Immature natural killer cell (primary cell): ENCODE results near the gene FIGLA. TPM values are rescaled to one million over a fixed set of nuclear protein-coding genes. Genes with fewer than 3 reads are reported as not detected.
A peak's percentile ranks its signal among the peaks of the same experiment; 100 is the strongest.

Experiments
- DNase-seq, 3 donors: peaks; one replicate each; pipeline ENCODE4 v3.0.0; 2022; ENCODE audit warnings: mixed read lengths in 1 of 3
- H3K27ac Mint-ChIP-seq, 6 donors: one replicate each; pipeline ENCODE4 v1.8.0; 2020; ENCODE audit warnings: mixed read lengths in 6 of 6, mild to moderate bottlenecking in 5 of 6, inconsistent platforms in 4 of 6, moderate library complexity in 3 of 6
- H3K27me3 Mint-ChIP-seq, 3 donors: one replicate each; pipeline ENCODE4 v1.8.0; 2020 to 2021; ENCODE audit warnings: low read depth in 3 of 3, mild to moderate bottlenecking in 3 of 3, mixed read lengths in 3 of 3, moderate library complexity in 3 of 3, inconsistent platforms in 1 of 3
- H3K36me3 Mint-ChIP-seq, 3 donors: one replicate each; pipeline ENCODE4 v1.8.0; 2020; ENCODE audit warnings: mixed read lengths in 3 of 3, inconsistent platforms in 2 of 3, mild to moderate bottlenecking in 2 of 3
- H3K4me1 Mint-ChIP-seq, 2 donors: one replicate each; pipeline ENCODE4 v1.8.0; 2020; ENCODE audit warnings: inconsistent platforms in 2 of 2, mild to moderate bottlenecking in 2 of 2, mixed read lengths in 2 of 2, moderate library complexity in 1 of 2
- H3K4me3 Mint-ChIP-seq, 5 donors: one replicate each; pipeline ENCODE4 v1.8.0; 2020; ENCODE audit warnings: mild to moderate bottlenecking in 5 of 5, mixed read lengths in 5 of 5, inconsistent platforms in 3 of 5, moderate library complexity in 3 of 5
- H3K9me3 Mint-ChIP-seq, 6 donors: one replicate each; pipeline ENCODE4 v1.8.0; 2020; ENCODE audit warnings: mild to moderate bottlenecking in 6 of 6, mixed read lengths in 6 of 6, inconsistent platforms in 4 of 6, moderate library complexity in 3 of 6
- polyA plus RNA-seq, 3 donors: library from polyadenylated mRNA; unstranded; fragments of 300-500 nt; fragmentation: Illumina TruSeq; gene quantifications; one replicate each; pipeline ENCODE4 v1.2.3, GENCODE V29; 2021

Gene FIGLA
- under 1 TPM in 1 of 3 donors, not detected in 2; 0.53 TPM for polyA plus RNA-seq

DNA sequence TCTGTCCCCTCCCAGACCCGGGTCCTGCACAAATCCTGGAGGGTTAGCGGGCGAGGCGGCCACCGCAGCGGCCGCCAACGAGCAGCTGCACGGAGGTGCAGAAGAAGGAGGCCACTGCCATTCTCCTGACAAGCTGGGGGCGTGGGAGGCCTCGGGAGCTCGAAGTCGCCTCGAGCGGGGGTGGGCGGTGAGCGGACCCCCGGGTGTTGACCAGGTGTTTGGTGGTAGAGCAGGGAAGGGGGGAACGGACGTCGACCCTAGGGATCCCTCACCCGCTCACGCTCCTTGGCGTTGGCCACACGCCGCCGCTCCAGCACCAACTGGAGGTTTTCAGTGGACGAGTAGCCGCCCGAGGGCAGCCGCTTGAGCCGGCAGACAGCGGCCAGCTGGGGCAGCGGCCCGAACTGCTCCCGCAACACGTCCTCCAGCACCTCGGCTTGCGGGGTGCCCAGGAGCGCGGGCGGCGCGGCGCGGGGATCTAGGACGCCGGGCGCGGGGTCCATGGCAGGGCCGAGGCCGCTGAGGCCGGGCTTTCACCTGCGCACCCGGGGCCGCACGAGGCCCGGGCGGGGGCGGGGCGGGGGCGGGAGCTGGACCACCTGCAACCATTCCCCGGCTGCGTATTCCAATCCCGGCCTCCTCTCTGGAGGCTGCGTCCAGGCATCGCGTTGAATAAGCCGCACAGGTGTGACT lies at the start of gene FIGLA:
TSS of gene FIGLA (minus strand) at position 508 of the 693 bp plus-strand sequence. CDS start at position 503, 5 bp downstream.
- Mint-ChIP-seq H3K27me3 (peaks cover 11 to 21% (median 12%) of the 10 kb centered on the region in 3 donors), H3K27ac (no peak within 1 kb of the TSS), H3K9me3 (no peaks in the 10 kb centered on the region), H3K36me3 (no peaks in the 10 kb centered on the region), H3K4me3 (peak within 1 kb of the TSS; percentile 83 to 96 (median 88)), H3K4me1 (peaks cover 9 to 13% of the 10 kb centered on the region in 2 donors)
- no peak for DNase-seq

- no peak for DNase-seq
- Mint-ChIP-seq H3K9me3 (no peaks in the 10 kb centered on the region), H3K27me3 (peaks cover 2 to 8% (median 2%) of the 10 kb centered on the region in 3 donors), H3K4me1 (peaks cover 21 to 33% of the 10 kb centered on the region in 2 donors), H3K4me3 (peak overlapping the region; percentile 40 to 60 (median 56)), H3K36me3 (peaks cover 0 to 4% (median 0%) of the 10 kb centered on the region in 3 donors), H3K27ac (peak overlapping the region in 4 of 6 donors; percentile 6 to 65 (median 45))
Observed at GRCh38 chr2:70837980-70838925, 47.8 kb upstream of the FIGLA start.

DNA sequence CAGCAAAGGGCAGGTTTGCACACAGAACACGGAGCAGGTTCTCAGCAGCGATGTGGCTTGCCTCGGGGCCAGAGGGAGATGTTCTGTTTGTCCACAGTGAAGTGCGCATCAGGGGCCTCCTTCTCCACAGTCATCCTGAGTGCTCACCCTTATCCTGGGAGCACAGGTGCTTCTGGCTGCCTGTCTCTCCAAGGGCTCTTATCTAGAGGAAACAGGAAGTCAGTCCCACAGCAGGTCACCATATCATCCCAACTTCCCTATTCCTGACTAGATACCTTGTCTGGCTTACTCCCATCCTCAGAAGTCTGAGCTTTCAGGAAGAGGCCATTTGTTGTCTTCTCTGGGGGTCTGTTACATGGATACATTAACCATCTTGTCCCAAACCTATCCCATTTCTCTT lies 45.2 kb upstream of the FIGLA start, which contains the start of gene CD207:
TSS of gene CD207 (minus strand) at position 174 of the 400 bp plus-strand sequence. CDS start at position 134, 40 bp downstream.
- DNase-seq: no peak
- Mint-ChIP-seq H3K9me3 (no peaks in the 10 kb centered on the region), H3K27me3 (peaks cover 0 to 8% (median 3%) of the 10 kb centered on the region in 3 donors), H3K36me3 (no peaks in the 10 kb centered on the region), H3K4me3 (peak within 1 kb of the TSS in 1 of 5 donors; percentile 3), H3K4me1 (peaks cover 21 to 33% of the 10 kb centered on the region in 2 donors), H3K27ac (peak within 1 kb of the TSS in 3 of 6 donors; percentile 19 to 71 (median 31))

DNA sequence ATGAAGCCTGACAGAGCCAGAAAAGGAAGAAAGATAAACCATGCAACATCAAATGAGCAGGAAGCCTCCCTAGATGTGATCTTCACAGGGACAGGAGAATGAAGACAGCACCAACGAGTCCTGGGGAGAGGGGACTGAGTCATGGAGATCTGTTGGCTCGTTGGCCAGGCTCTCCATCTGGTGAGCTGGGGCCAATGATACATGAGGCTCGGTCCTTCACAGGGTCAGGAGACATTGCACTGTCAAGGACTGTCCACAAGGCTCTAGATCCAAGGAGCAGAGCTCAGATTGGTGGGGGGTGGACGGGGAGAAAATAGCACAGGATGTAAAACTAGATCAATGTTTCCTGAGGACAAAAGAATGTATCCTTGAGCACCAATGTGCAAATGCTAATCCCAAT lies 44.4 kb upstream of the FIGLA start:
- H3K4me3 Mint-ChIP-seq: no peak overlapping the region
- H3K27me3 Mint-ChIP-seq: peaks cover 0 to 8% (median 4%) of the 10 kb centered on the region in 3 donors
- H3K9me3 Mint-ChIP-seq: peaks cover 0 to 2% (median 0%) of the 10 kb centered on the region in 6 donors
- no peaks in the 10 kb centered on the region for H3K36me3 Mint-ChIP-seq
- DNase-seq: no peak
- H3K27ac Mint-ChIP-seq: peak overlapping the region in 2 of 6 donors; percentile 31 to 42
- H3K4me1 Mint-ChIP-seq: peaks cover 21 to 33% of the 10 kb centered on the region in 2 donors

DNA sequence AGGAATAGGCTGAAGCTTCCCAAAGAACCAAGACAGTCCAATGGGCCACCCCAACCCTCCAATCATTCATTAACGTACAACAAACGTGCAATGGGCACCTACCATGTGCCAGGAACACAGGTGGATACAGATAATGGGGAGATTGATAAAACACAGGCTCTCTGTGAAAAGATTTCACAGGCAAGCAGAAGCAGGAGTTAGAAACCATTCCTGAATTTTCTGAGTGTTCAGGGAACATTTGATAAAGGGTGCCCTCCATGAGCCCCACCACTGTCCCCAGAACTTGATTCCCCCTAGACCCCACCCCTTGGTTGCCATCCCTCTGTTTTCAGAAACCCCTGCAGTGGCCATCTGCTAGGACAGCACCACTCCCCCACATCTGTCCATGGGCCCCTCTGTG lies 43.7 kb upstream of the FIGLA start:
- Mint-ChIP-seq H3K9me3 (peaks cover 0 to 2% (median 0%) of the 10 kb centered on the region in 6 donors), H3K36me3 (no peaks in the 10 kb centered on the region), H3K4me3 (no peak overlapping the region), H3K27me3 (peaks cover 0 to 7% (median 4%) of the 10 kb centered on the region in 3 donors), H3K27ac (peak overlapping the region in 1 of 6 donors; percentile 42), H3K4me1 (peaks cover 21 to 33% of the 10 kb centered on the region in 2 donors)
- no peak for DNase-seq

- no peak overlapping the region for H3K4me3 Mint-ChIP-seq
- no peak overlapping the region for H3K27ac Mint-ChIP-seq
- peaks cover 0 to 2% (median 0%) of the 10 kb centered on the region in 6 donors for H3K9me3 Mint-ChIP-seq
- no peak for DNase-seq
- peaks cover 15 to 25% of the 10 kb centered on the region in 2 donors for H3K4me1 Mint-ChIP-seq
- H3K36me3 Mint-ChIP-seq: no peaks in the 10 kb centered on the region
- H3K27me3 Mint-ChIP-seq: peaks cover 0 to 6% (median 4%) of the 10 kb centered on the region in 3 donors
Observed at GRCh38 chr2:70833246-70833645, 42.8 kb upstream of the FIGLA start.

DNA sequence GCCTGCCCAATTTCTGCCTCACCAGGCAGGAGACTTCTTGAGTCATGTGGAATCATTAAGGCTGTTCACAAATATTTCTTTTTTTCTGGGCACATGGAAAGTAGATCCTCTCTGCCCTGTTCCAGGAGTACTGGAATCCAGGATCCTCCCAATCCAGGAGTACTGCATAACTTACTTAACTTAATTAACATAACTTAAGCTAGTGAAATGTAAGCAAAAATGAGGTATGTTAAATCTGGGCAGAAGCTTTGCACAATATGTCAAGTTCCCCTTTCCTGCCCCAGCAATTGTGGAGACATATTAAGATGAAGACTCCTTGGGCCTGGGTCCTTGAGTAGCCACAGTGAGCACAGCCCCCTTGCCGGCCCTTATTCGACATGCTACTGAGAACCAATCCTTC lies 41.9 kb upstream of the FIGLA start:
- H3K27ac Mint-ChIP-seq: no peak overlapping the region
- peaks cover 1 to 4% (median 2%) of the 10 kb centered on the region in 3 donors for H3K27me3 Mint-ChIP-seq
- H3K4me1 Mint-ChIP-seq: peaks cover 10 to 16% of the 10 kb centered on the region in 2 donors
- H3K9me3 Mint-ChIP-seq: peaks cover 0 to 2% (median 0%) of the 10 kb centered on the region in 6 donors
- no peak for DNase-seq
- H3K4me3 Mint-ChIP-seq: no peak overlapping the region
- no peaks in the 10 kb centered on the region for H3K36me3 Mint-ChIP-seq

DNA sequence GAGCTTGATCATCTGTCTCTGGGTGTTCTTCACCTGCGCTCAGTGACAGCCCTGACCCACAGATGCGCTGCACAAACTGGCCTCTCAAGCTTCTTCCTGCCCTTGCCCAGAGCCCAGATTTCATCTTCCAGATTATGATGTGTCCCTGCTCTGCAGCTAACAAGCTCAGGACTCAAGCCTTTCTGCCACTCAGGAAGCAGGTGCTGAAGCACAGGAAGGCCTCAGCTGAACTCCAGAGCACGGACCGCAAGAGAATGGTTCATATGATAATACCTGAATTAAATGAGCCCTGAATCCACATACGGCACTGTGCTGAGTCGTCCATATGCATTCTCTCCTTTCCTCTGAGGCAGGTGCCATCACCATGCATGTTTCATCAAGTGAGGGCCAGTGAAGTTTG lies 41.4 kb upstream of the FIGLA start:
- Mint-ChIP-seq H3K9me3 (peaks cover 0 to 2% (median 0%) of the 10 kb centered on the region in 6 donors), H3K27me3 (peaks cover 1 to 4% (median 2%) of the 10 kb centered on the region in 3 donors), H3K36me3 (no peaks in the 10 kb centered on the region), H3K4me3 (no peak overlapping the region), H3K27ac (no peak overlapping the region), H3K4me1 (peaks cover 5 to 11% of the 10 kb centered on the region in 2 donors)
- DNase-seq: no peak

DNA sequence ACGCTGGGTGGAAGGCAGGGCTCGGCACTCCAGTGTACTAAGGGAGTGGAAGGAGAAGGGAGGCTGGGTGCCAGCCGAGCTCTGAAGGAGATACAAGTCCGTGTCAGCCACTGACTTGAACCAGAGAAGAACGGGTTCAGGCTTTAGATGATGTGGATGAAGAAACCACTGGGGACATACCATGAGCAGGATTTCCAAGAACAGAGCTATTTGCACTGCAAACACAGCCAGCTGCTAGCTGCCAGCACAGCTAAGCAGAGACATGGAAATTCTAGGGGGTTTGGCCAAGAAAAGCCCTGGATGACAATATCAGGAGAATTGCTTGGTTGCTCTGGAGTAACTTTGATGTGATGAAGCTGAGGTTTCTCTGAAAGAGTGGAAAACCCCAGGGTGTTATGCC lies 39.9 kb upstream of the FIGLA start:
- no peak for DNase-seq
- H3K36me3 Mint-ChIP-seq: no peaks in the 10 kb centered on the region
- peaks cover 4 to 7% of the 10 kb centered on the region in 2 donors for H3K4me1 Mint-ChIP-seq
- no peak overlapping the region for H3K4me3 Mint-ChIP-seq
- H3K27me3 Mint-ChIP-seq: peaks cover 1 to 2% (median 2%) of the 10 kb centered on the region in 3 donors
- no peak overlapping the region for H3K27ac Mint-ChIP-seq
- H3K9me3 Mint-ChIP-seq: peaks cover 0 to 2% (median 0%) of the 10 kb centered on the region in 6 donors

- no peak overlapping the region for H3K4me3 Mint-ChIP-seq
Observed at GRCh38 chr2:70829916-70830315, 39.5 kb upstream of the FIGLA start.

GRCh38 chr2:70828914-70829824 lies 38.7 kb upstream of the FIGLA start:
- DNase-seq: no peak
- Mint-ChIP-seq H3K36me3 (no peaks in the 10 kb centered on the region), H3K4me1 (peaks cover 2 to 4% of the 10 kb centered on the region in 2 donors), H3K4me3 (no peak overlapping the region), H3K9me3 (peaks cover 0 to 2% (median 0%) of the 10 kb centered on the region in 6 donors), H3K27ac (peak overlapping the region in 2 of 6 donors; percentile 44 to 69), H3K27me3 (peaks cover 2 to 3% (median 2%) of the 10 kb centered on the region in 3 donors)

More at GRCh38 chr2:70829916-70830315, 39.5 kb upstream of the FIGLA start:
- Mint-ChIP-seq H3K27ac (peak overlapping the region in 1 of 6 donors; percentile 41), H3K36me3 (no peaks in the 10 kb centered on the region), H3K27me3 (peaks cover 1 to 2% (median 2%) of the 10 kb centered on the region in 3 donors), H3K9me3 (peaks cover 0 to 2% (median 0%) of the 10 kb centered on the region in 6 donors), H3K4me1 (peaks cover 3 to 4% of the 10 kb centered on the region in 2 donors)
- DNase-seq: no peak

GRCh38 chr2:70828115-70828514 lies 37.7 kb upstream of the FIGLA start:
- peaks cover 2 to 3% (median 2%) of the 10 kb centered on the region in 3 donors for H3K27me3 Mint-ChIP-seq
- no peak overlapping the region for H3K4me3 Mint-ChIP-seq
- no peaks in the 10 kb centered on the region for H3K36me3 Mint-ChIP-seq
- H3K4me1 Mint-ChIP-seq: peaks cover 9 to 10% of the 10 kb centered on the region in 2 donors
- H3K27ac Mint-ChIP-seq: no peak overlapping the region
- H3K9me3 Mint-ChIP-seq: peaks cover 0 to 2% (median 0%) of the 10 kb centered on the region in 6 donors
- no peak for DNase-seq
